Measurements from ENCODE around the gene RBBP5. TPM values are rescaled to one million over a fixed set of nuclear protein-coding genes. Genes with fewer than 3 reads are reported as not detected.

Gene RBBP5
- total and polyA plus RNA-seq, 2 of the 4 experiments (the other 2 are of a cell fraction) = 7.3 to 37.5 TPM

DNA sequence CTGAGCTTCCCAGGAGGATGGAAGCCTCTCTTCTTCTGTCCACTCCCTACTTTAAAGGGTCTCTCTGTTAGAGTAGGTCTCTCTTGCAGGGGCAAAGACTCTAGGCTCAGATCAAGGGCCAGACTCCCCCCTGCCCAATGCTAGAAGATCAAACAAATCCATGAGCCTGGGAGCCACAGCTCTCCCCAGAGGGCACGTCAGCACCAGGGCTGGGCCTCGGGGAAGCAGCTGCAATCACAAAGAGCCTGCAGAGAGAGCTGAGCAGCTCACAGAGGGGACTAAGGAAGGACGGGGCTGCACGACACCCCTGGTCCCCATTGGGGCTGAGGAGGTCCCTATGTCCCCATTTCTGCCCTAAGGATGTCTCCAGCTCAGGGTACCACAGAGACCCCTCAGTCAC, 74.9 kb downstream of the RBBP5 start:
- no peak overlapping the region for H2AK9ac ChIP-seq (replicated peaks; ENCODE audit: low read depth, low read length, poor library complexity)
- no peak overlapping the region for H2BK5ac ChIP-seq (ENCODE audit: low read depth, low read length, poor library complexity, severe bottlenecking)
- no peak overlapping the region for H3K23ac ChIP-seq (ENCODE audit: low read depth, low read length)
- H4K8ac ChIP-seq (ENCODE audit: low read depth in 2 of 2, low read length in 2 of 2) = no peak overlapping the region
- intact Hi-C loops (cut with micrococcal nuclease) (no loop called here), in situ Hi-C loops (cut with MboI; ENCODE audit: low sequenced_read_pairs) (no loop called here), dilution Hi-C loops (cut with HindIII; ENCODE audit: low sequenced_read_pairs, unreplicated experiment) (no loop called here)
- no peak overlapping the region for H2AFZ ChIP-seq (replicated peaks; ENCODE audit: low read length, poor library complexity)
- H3K9me1 ChIP-seq (ENCODE audit: insufficient read depth, low read length) = no peaks in the 10 kb centered on the region
- H4K5ac ChIP-seq (ENCODE audit: low read depth, low read length) = no peak overlapping the region
- H3K27ac ChIP-seq (ENCODE audit: insufficient read depth, low read length) = no peak overlapping the region
- H3K14ac ChIP-seq (replicated peaks; ENCODE audit: low read depth, low read length) = no peak overlapping the region
- no peak overlapping the region for H3K4me2 ChIP-seq (ENCODE audit: low read depth, low read length)
- CTCF ChIA-PET = interaction anchor here (1.2 kb wide), 1 partner anchor 15 kb away, joined by 5 read pairs; no protein-coding TSS in a partner anchor
- H2AK5ac ChIP-seq (ENCODE audit: low read depth, low read length) = no peak overlapping the region
- H3K4me3 ChIP-seq (ENCODE audit: insufficient read depth, low read depth, low read length) = no peak overlapping the region
- no peak overlapping the region for H2BK120ac ChIP-seq (ENCODE audit: low read depth, low read length)
- H3K27me3 ChIP-seq (ENCODE audit: control insufficient read depth, insufficient read depth, low read length) = peaks cover 71% of the 10 kb centered on the region
- H4K20me1 ChIP-seq (ENCODE audit: insufficient read depth, low read length) = no peaks in the 10 kb centered on the region
- no peak overlapping the region for H3K56ac ChIP-seq (ENCODE audit: extremely low read depth, insufficient read depth, low read length)
- H2BK20ac ChIP-seq (ENCODE audit: low read depth, low read length) = no peak overlapping the region
- H3K9ac ChIP-seq (ENCODE audit: low read depth, low read length) = no peak overlapping the region
- no peak overlapping the region for H4K91ac ChIP-seq (ENCODE audit: insufficient read depth, low read depth, low read length)
- WGBS, 2 experiments (ENCODE audit: extremely low coverage in 2 of 2, insufficient read length in 1 of 2) = no CpG with 5 or more reads among the region's 4 CpGs
- BruUV-seq (replicated peaks) = no TSS peak
- POLR2A ChIA-PET (ENCODE audit: unreplicated experiment) = no interaction called here
- no peaks in the 10 kb centered on the region for H3K4me1 ChIP-seq (ENCODE audit: control insufficient read depth, insufficient read depth, low read length)
- H3K79me1 ChIP-seq (ENCODE audit: low read depth in 1 of 2, low read length in 2 of 2) = no peaks in the 10 kb centered on the region
- H3K9me3 ChIP-seq (ENCODE audit: control insufficient read depth, insufficient read depth, low read length) = no peaks in the 10 kb centered on the region
- H3K4ac ChIP-seq (ENCODE audit: low read depth, low read length) = no peak overlapping the region
- ATAC-seq (ENCODE audit: low read depth) (no peak), DNase-seq (no peak)
- no peak for TF ChIP-seq FOS (IDR thresholded peaks at IDR 0.05; ENCODE audit: low read depth, low read length)
- TF ChIP-seq SMC3 (IDR thresholded peaks at IDR 0.05; ENCODE audit: low read depth, low read length) = no peak
- TF ChIP-seq, protein P1, sequence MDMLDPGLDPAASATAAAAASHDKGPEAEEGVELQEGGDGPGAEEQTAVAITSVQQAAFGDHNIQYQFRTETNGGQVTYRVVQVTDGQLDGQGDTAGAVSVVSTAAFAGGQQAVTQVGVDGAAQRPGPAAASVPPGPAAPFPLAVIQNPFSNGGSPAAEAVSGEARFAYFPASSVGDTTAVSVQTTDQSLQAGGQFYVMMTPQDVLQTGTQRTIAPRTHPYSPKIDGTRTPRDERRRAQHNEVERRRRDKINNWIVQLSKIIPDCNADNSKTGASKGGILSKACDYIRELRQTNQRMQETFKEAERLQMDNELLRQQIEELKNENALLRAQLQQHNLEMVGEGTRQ (IDR thresholded peaks at IDR 0.05; ENCODE audit: low read depth, low read length) = no peak
- TF ChIP-seq RFX5 (IDR thresholded peaks at IDR 0.05; ENCODE audit: low read depth, low read length) = no peak
- no peak for TF ChIP-seq RCOR1 (IDR thresholded peaks at IDR 0.05; ENCODE audit: insufficient replicate concordance, low read length)
- no peak for TF ChIP-seq MXI1 (IDR thresholded peaks at IDR 0.05; ENCODE audit: borderline replicate concordance, low read depth, low read length)
- TF ChIP-seq BHLHE40 (IDR thresholded peaks at IDR 0.05; ENCODE audit: low read depth, low read length) = no peak
- TF ChIP-seq, protein P2, sequence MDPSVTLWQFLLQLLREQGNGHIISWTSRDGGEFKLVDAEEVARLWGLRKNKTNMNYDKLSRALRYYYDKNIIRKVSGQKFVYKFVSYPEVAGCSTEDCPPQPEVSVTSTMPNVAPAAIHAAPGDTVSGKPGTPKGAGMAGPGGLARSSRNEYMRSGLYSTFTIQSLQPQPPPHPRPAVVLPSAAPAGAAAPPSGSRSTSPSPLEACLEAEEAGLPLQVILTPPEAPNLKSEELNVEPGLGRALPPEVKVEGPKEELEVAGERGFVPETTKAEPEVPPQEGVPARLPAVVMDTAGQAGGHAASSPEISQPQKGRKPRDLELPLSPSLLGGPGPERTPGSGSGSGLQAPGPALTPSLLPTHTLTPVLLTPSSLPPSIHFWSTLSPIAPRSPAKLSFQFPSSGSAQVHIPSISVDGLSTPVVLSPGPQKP (IDR thresholded peaks at IDR 0.05; ENCODE audit: borderline replicate concordance, low read depth, low read length) = no peak
- no peak for TF ChIP-seq CHD1 (IDR thresholded peaks at IDR 0.05; ENCODE audit: low read depth, low read length)
- no peak for TF ChIP-seq POLR2A (IDR thresholded peaks at IDR 0.05; ENCODE audit: low read depth, low read length)
- no peak for TF ChIP-seq RAD21 (IDR thresholded peaks at IDR 0.05; ENCODE audit: low read length)
- TF ChIP-seq CEBPB (IDR thresholded peaks at IDR 0.05; ENCODE audit: low read depth, low read length) = no peak
- no peak for TF ChIP-seq MAZ (IDR thresholded peaks at IDR 0.05; ENCODE audit: borderline replicate concordance, low read depth, low read length)
- TF ChIP-seq, protein P3, sequence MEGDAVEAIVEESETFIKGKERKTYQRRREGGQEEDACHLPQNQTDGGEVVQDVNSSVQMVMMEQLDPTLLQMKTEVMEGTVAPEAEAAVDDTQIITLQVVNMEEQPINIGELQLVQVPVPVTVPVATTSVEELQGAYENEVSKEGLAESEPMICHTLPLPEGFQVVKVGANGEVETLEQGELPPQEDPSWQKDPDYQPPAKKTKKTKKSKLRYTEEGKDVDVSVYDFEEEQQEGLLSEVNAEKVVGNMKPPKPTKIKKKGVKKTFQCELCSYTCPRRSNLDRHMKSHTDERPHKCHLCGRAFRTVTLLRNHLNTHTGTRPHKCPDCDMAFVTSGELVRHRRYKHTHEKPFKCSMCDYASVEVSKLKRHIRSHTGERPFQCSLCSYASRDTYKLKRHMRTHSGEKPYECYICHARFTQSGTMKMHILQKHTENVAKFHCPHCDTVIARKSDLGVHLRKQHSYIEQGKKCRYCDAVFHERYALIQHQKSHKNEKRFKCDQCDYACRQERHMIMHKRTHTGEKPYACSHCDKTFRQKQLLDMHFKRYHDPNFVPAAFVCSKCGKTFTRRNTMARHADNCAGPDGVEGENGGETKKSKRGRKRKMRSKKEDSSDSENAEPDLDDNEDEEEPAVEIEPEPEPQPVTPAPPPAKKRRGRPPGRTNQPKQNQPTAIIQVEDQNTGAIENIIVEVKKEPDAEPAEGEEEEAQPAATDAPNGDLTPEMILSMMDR (conservative IDR thresholded peaks at IDR 0.05; ENCODE audit: low read depth, low read length) = no peak
- no peak for TF ChIP-seq MAFK (IDR thresholded peaks at IDR 0.05; ENCODE audit: low read depth, low read length)
- TF ChIP-seq NFE2L2 (IDR thresholded peaks at IDR 0.05; ENCODE audit: low read depth, low read length) = no peak
- H3K18ac ChIP-seq (ENCODE audit: low read depth, low read length) = no peak overlapping the region
- no peak overlapping the region for H2BK15ac ChIP-seq (ENCODE audit: low read depth, low read length)
- H3K36me3 ChIP-seq (ENCODE audit: control insufficient read depth, insufficient read depth, low read length) = no peaks in the 10 kb centered on the region

All from IMR-90 (cell line).